Midbrain (tissue), 1 donor: ENCODE results near the gene CSH1.
"Not testable (repeated sequence)": the region's sequence is repeated elsewhere in the genome, so short reads cannot be mapped to it uniquely, and the experiment has no call there.

Source experiments
- DNase-seq: peaks from one replicate; lab custom pipeline; 2025; lab: John Stamatoyannopoulos, UW

The CSH1 gene

GRCh38 chr17:63866625-63867024 lies 29.7 kb downstream of the CSH1 start:
- DNase-seq = not testable (repeated sequence)

- no peak for DNase-seq
Observed at GRCh38 chr17:63859257-63859656, 37.1 kb downstream of the CSH1 start.

GRCh38 chr17:63856425-63856824 lies 39.9 kb downstream of the CSH1 start:
- not testable (repeated sequence) for DNase-seq

GRCh38 chr17:63855185-63855584 lies 41.2 kb downstream of the CSH1 start:
- no peak for DNase-seq

GRCh38 chr17:63854709-63855108 lies 41.7 kb downstream of the CSH1 start:
- no peak for DNase-seq

- DNase-seq = no peak
Observed at GRCh38 chr17:63853260-63853659, 43.1 kb downstream of the CSH1 start.

- DNase-seq = no peak
Observed at GRCh38 chr17:63850401-63850800, 46.0 kb downstream of the CSH1 start.

GRCh38 chr17:63848834-63849689 lies 47.3 kb downstream of the CSH1 start:
- peak; percentile 86 for DNase-seq

- DNase-seq = no peak
Observed at GRCh38 chr17:63847525-63848249, 48.7 kb downstream of the CSH1 start.

GRCh38 chr17:63845509-63845908 lies 50.9 kb downstream of the CSH1 start:
- no peak for DNase-seq
